CD14-positive monocyte (primary cell): ENCODE measurements around the gene ZCCHC14. TPM values are rescaled to one million over a fixed set of nuclear protein-coding genes. Genes with fewer than 3 reads are reported as not detected.

ENCODE experiments used
- DNase-seq, 3 donors: peaks; one replicate each; pipeline ENCODE4 v3.0.0-alpha.2; 2011 to 2022
- H2AFZ ChIP-seq: 2 replicates; pipeline ENCODE4 v1.6.0; 2012; ENCODE audit warnings: mild to moderate bottlenecking, low read depth, low read length, inconsistent platforms; ENCODE audit not compliant: insufficient read depth, poor library complexity, severe bottlenecking
- H3K27ac ChIP-seq, 2 donors: 1 replicate in 1 of 2; 2 replicates in 1 of 2; pipeline ENCODE4 v1.5.1; 2012 to 2013; ENCODE audit warnings: low read length in 2 of 2, control low read depth in 1 of 2, inconsistent platforms in 1 of 2, low read depth in 1 of 2, mild to moderate bottlenecking in 1 of 2
- H3K27me3 ChIP-seq, 2 donors: one replicate each; pipeline versions ENCODE4 v1.6.0 to v1.6.1; 2011 to 2013; ENCODE audit warnings: low read length in 2 of 2; ENCODE audit not compliant: control insufficient read depth in 2 of 2, insufficient read depth in 2 of 2
- H3K36me3 ChIP-seq, 2 donors: replicated peaks in 1 of 2; 1 replicate in 1 of 2; 2 replicates in 1 of 2; pipeline versions ENCODE4 v1.5.1 to v1.6.1; 2012 to 2013; ENCODE audit warnings: low read length in 2 of 2, control low read depth in 1 of 2, inconsistent platforms in 1 of 2, mild to moderate bottlenecking in 1 of 2; ENCODE audit not compliant: insufficient read depth in 2 of 2, control insufficient read depth in 1 of 2
- H3K4me1 ChIP-seq, 2 donors: 1 replicate in 1 of 2; 2 replicates in 1 of 2; pipeline versions ENCODE4 v1.5.1 to v1.6.1; 2012 to 2013; ENCODE audit warnings: low read length in 2 of 2, control low read depth in 1 of 2, inconsistent platforms in 1 of 2, mild to moderate bottlenecking in 1 of 2, moderate library complexity in 1 of 2; ENCODE audit not compliant: insufficient read depth in 2 of 2, control insufficient read depth in 1 of 2
- H3K4me2 ChIP-seq: replicated peaks from 2 replicates; pipeline ENCODE3; 2012; ENCODE audit warnings: low read length, moderate library complexity, mild to moderate bottlenecking; ENCODE audit not compliant: poor library complexity, severe bottlenecking; ENCODE audit errors: extremely low read depth
- H3K4me3 ChIP-seq, 3 experiments: fragments of 200-600 bp in 1 of 3; sonication (generic) in 1 of 3; replicated peaks in 1 of 3; 1 replicate in 2 of 3; 2 replicates in 1 of 3; pipeline ENCODE4 v1.5.1; 2011 to 2013; ENCODE audit warnings: low read length in 3 of 3, mild to moderate bottlenecking in 3 of 3, control low read depth in 2 of 3, low read depth in 2 of 3, inconsistent platforms in 1 of 3, moderate library complexity in 1 of 3
- H3K79me2 ChIP-seq: 2 replicates; pipeline ENCODE4 v1.6.0; 2012; ENCODE audit warnings: mild to moderate bottlenecking, control low read depth, inconsistent platforms, low read length, moderate library complexity; ENCODE audit not compliant: insufficient read depth
- H3K9ac ChIP-seq: 2 replicates; pipeline ENCODE4 v1.6.0; 2017; ENCODE audit warnings: low read length, mild to moderate bottlenecking; ENCODE audit not compliant: insufficient read depth, poor library complexity, severe bottlenecking
- H3K9me3 ChIP-seq, 2 donors: replicated peaks in 1 of 2; 1 replicate in 1 of 2; 2 replicates in 1 of 2; pipeline versions ENCODE4 v1.5.1 to v1.6.1; 2012 to 2013; ENCODE audit warnings: low read length in 2 of 2, control low read depth in 1 of 2; ENCODE audit not compliant: control insufficient read depth in 1 of 2, insufficient read depth in 1 of 2
- H4K20me1 ChIP-seq: 2 replicates; pipeline ENCODE4 v1.6.0; 2012; ENCODE audit warnings: mild to moderate bottlenecking, low read length, control low read depth, moderate library complexity; ENCODE audit not compliant: insufficient read depth
- H3K27ac Mint-ChIP-seq, 7 donors: one replicate each; pipeline ENCODE4 v1.8.0; 2020; ENCODE audit warnings: mild to moderate bottlenecking in 7 of 7, mixed read lengths in 7 of 7, moderate library complexity in 6 of 7, inconsistent platforms in 2 of 7
- H3K27me3 Mint-ChIP-seq, 3 donors: one replicate each; pipeline ENCODE4 v1.8.0; 2021 to 2022; ENCODE audit warnings: low read depth in 3 of 3, mild to moderate bottlenecking in 3 of 3, mixed read lengths in 3 of 3, moderate library complexity in 3 of 3, inconsistent platforms in 1 of 3
- H3K36me3 Mint-ChIP-seq, 2 donors: one replicate each; pipeline ENCODE4 v1.8.0; 2020; ENCODE audit warnings: mixed read lengths in 2 of 2, inconsistent platforms in 1 of 2, mild to moderate bottlenecking in 1 of 2
- H3K4me1 Mint-ChIP-seq: one replicate; pipeline ENCODE4 v1.8.0; 2020; ENCODE audit warnings: mild to moderate bottlenecking, mixed read lengths
- H3K4me3 Mint-ChIP-seq, 2 donors: one replicate each; pipeline ENCODE4 v1.8.0; 2020; ENCODE audit warnings: mild to moderate bottlenecking in 2 of 2, mixed read lengths in 2 of 2, moderate library complexity in 1 of 2
- H3K9me3 Mint-ChIP-seq, 7 donors: one replicate each; pipeline ENCODE4 v1.8.0; 2020 to 2022; ENCODE audit warnings: mixed read lengths in 7 of 7, mild to moderate bottlenecking in 6 of 7, moderate library complexity in 6 of 7, inconsistent platforms in 2 of 7
- CTCF ChIP-seq: fragments of 200-600 bp; IDR thresholded peaks from one replicate; pipeline ENCODE4 v1.8.0; 2022; ENCODE audit warnings: antibody characterized with exemption, mild to moderate bottlenecking
- WGBS: methylation state at CpG from one replicate; pipeline ENCODE4 v1.1.5; 2013; ENCODE audit warnings: missing lambda C conversion rate; ENCODE audit not compliant: insufficient coverage; 5-methylcytosine and 5-hydroxymethylcytosine counted together
- intact Hi-C, 2 donors: fragments of 100-400 bp; cut with micrococcal nuclease; formaldehyde crosslinking; loops; one replicate each; pipeline versions ENCODE4 v1.15.0 to v1.15.1; 2023
- polyA plus RNA-seq, 3 donors: library from polyadenylated mRNA; depleted of rRNA in 1 of 3; unstranded in 2 of 3; stranded (reverse) in 1 of 3; fragments of 300-500 nt in 2 of 3; fragments of >200 nt in 1 of 3; fragmentation: Illumina TruSeq in 2 of 3; gene quantifications; 1 replicate in 2 of 3; 2 replicates in 1 of 3; pipeline ENCODE4 v1.2.3, GENCODE V29; 2012 to 2021

ZCCHC14 gene
- polyA plus RNA-seq, 3 donors = 0.11 to 4.0 (median 0.22) TPM

DNA sequence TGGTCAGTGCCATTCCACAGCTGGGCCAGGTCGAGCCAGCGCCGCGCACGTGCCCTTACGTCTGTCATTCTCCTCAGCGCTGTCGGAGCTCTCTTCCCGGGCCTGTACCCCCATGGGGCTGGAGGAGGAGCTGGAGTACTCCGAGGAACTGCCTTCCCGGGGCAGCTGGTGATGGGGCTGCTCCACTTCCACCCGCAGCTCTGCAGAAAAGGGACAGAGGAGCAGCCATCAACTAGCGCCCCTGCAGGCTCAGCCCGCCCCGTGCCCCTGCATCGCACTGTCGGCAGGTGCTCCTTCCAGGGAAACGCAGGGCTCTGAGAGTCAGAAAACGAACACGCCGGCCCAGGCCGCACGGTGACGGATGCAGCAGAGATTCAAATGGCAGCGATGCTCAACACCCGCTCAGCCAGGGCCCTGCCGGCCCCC, 79.8 kb downstream of the ZCCHC14 start:
- Mint-ChIP-seq H3K36me3 (peaks cover 66 to 77% of the 10 kb centered on the region in 2 donors), H3K27me3 (peaks cover 0 to 3% (median 2%) of the 10 kb centered on the region in 3 donors), H3K4me1 (no peaks in the 10 kb centered on the region), H3K9me3 (peaks cover 0 to 2% (median 0%) of the 10 kb centered on the region in 7 donors), H3K4me3 (no peak overlapping the region), H3K27ac (peak overlapping the region in 1 of 7 donors; percentile 31)
- H2AFZ ChIP-seq = no peak overlapping the region
- no peak overlapping the region for H3K4me3 ChIP-seq
- H3K4me1 ChIP-seq = no peaks in the 10 kb centered on the region
- 99% methylated on average over 20 of the region's 27 CpGs for whole genome bisulfite sequencing
- no peaks in the 10 kb centered on the region for H3K9me3 ChIP-seq
- no peaks in the 10 kb centered on the region for H4K20me1 ChIP-seq
- no peak overlapping the region for H3K27ac ChIP-seq
- H3K4me2 ChIP-seq = no peak overlapping the region
- H3K79me2 ChIP-seq = no peaks in the 10 kb centered on the region
- no peak overlapping the region for H3K9ac ChIP-seq
- peaks cover 37 to 57% of the 10 kb centered on the region in 2 donors for H3K36me3 ChIP-seq
- intact Hi-C loops = no loop called here
- DNase-seq = no peak
- H3K27me3 ChIP-seq = no peaks in the 10 kb centered on the region
- TF ChIP-seq CTCF = no peak

DNA sequence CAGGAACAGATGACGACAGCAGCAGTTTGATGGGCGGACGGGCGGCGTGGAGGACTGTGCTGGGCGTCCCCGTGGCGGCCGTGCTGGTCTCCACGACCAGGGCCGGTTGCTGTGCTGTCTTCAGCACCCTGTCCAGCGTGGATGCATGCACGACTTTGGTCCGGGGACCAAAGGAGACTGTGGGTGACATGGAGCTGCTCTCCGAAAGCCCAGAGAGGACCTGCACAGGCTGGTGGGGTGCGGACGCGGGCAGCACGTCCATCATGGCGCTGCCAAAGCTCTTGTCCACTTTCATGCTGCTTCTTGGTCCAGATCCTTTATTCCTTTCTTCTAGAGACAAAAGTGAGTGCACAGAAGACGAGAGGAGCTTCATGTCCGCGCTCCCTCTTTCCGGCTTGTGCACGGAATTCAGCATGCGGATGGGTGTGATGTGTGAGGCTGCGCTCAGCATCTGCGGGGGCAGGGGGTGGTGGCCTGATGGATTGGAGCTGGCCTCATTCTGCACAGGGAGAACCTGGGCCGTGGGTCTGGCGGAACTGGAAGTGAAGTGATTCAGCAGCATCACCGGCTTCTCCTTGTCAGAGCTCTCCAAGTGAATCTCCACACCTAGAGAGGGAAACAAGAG, 80.3 kb downstream of the ZCCHC14 start:
- peaks cover 5% of the 10 kb centered on the region in 2 donors for H3K4me1 ChIP-seq
- intact Hi-C loops = no loop called here

More for the DNA sequence above, 80.3 kb downstream of the ZCCHC14 start:
- TF ChIP-seq CTCF = no peak
- Histone ChIP-seq H4K20me1 (no peaks in the 10 kb centered on the region), H3K9ac (no peak overlapping the region), H3K4me3 (no peak overlapping the region), H3K9me3 (no peaks in the 10 kb centered on the region), H2AFZ (no peak overlapping the region), H3K4me2 (no peak overlapping the region), H3K79me2 (no peaks in the 10 kb centered on the region), H3K27me3 (no peaks in the 10 kb centered on the region), H3K36me3 (peaks cover 41 to 54% of the 10 kb centered on the region in 2 donors), H3K27ac (no peak overlapping the region)
- no peak overlapping the region for H3K4me3 Mint-ChIP-seq
- WGBS = 89% methylated on average over 26 of the region's 31 CpGs
- H3K27me3 Mint-ChIP-seq = peaks cover 0 to 3% (median 2%) of the 10 kb centered on the region in 3 donors
- DNase-seq = no peak
- peak overlapping the region in 1 of 7 donors; percentile 31 for H3K27ac Mint-ChIP-seq
- H3K4me1 Mint-ChIP-seq = peaks cover 4% of the 10 kb centered on the region
- peaks cover 64 to 80% of the 10 kb centered on the region in 2 donors for H3K36me3 Mint-ChIP-seq
- H3K9me3 Mint-ChIP-seq = peaks cover 0 to 2% (median 0%) of the 10 kb centered on the region in 7 donors
